Large intestine (tissue), 3 donors: ENCODE data around the gene ADAMTSL5. TPM values are rescaled to one million over a fixed set of nuclear protein-coding genes. Genes with fewer than 3 reads are reported as not detected.
A peak's percentile ranks its signal among the peaks of the same experiment; 100 is the strongest.
"Not testable (repeated sequence)": the region's sequence is repeated elsewhere in the genome, so short reads cannot be mapped to it uniquely, and the experiment has no call there.

ENCODE experiments used
- DNase-seq, 2 donors: peaks; one replicate each; pipeline versions ENCODE4 v3.0.0 to v3.0.0-alpha.2; 2013
- H3K27ac ChIP-seq: one replicate; pipeline ENCODE4 v1.5.1; 2013; ENCODE audit warnings: low read length
- H3K27me3 ChIP-seq: 2 replicates; pipeline ENCODE4 v1.6.1; 2013; ENCODE audit warnings: low read length; ENCODE audit not compliant: control insufficient read depth, insufficient read depth
- H3K36me3 ChIP-seq: 2 replicates; pipeline ENCODE4 v1.6.1; 2013; ENCODE audit warnings: low read length; ENCODE audit not compliant: control insufficient read depth, insufficient read depth
- H3K4me1 ChIP-seq: one replicate; pipeline ENCODE4 v1.6.1; 2013; ENCODE audit warnings: low read length; ENCODE audit not compliant: control insufficient read depth, insufficient read depth
- H3K4me3 ChIP-seq: one replicate; pipeline ENCODE4 v1.5.1; 2013; ENCODE audit warnings: low read length
- H3K9me3 ChIP-seq: one replicate; pipeline ENCODE4 v1.6.1; 2013; ENCODE audit warnings: mild to moderate bottlenecking, low read depth, low read length, moderate library complexity; ENCODE audit not compliant: control insufficient read depth
- WGBS: methylation state at CpG from one replicate; pipeline ENCODE4 v1.1.5; 2013; ENCODE audit warnings: low lambda C conversion rate; ENCODE audit not compliant: insufficient coverage; 5-methylcytosine and 5-hydroxymethylcytosine counted together
- polyA plus RNA-seq: library from polyadenylated mRNA; unstranded; fragments of 120-200 nt; gene quantifications from one replicate; pipeline ENCODE4 v1.2.1, GENCODE V29; 2013

Gene ADAMTSL5
- polyA plus RNA-seq, 1 donor: 24.9 TPM

DNA sequence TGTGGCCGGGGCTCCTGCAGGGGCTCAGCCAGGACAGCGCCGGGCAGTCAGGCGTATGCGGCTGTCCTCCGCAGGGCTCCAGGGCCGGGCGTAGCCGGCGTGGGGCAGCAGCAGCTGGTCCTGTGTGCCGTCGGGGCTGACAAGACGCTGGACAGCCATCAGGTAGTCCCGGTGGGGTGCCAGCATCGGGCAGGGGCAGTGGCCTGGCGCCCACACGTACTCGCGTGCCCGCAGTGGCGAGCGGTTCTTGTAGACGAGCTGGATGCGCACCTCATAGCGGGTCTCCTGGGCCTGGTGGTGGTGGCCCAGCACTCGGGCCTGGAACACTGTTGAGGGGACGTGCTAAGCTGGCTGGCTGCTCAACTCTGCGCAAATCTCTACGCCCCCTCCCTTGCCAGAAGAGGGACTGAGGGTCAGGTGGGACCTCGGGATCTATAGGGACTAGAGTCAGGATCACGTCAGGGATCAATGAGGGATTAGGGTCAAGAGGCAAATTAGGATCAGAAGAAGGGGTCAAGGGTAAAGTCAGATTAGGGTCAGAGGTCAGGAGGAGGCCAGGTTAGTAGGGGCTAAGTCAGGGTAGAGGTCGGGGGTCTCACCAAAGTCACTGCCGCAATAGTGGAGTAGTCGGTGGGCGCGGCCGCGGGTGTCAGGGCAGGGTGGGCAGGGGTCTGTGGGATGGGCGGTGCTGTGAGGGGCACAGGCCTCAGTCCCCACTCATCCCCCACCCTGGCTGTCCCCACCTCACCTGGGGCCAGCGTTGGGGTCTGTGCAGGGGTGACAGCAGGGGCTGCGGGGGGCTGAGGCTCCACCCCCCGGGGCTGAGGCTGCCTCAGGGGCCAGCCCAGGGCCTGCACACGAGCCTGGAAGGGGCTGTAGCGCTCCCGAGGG is 6.6 kb downstream of the ADAMTSL5 start:
- Histone ChIP-seq H3K36me3 (peaks cover 11% of the 10 kb centered on the region), H3K4me1 (peaks cover 50% of the 10 kb centered on the region), H3K27ac (no peak overlapping the region), H3K9me3 (peaks cover 15% of the 10 kb centered on the region), H3K4me3 (no peak overlapping the region), H3K27me3 (peaks cover 8% of the 10 kb centered on the region)
- peak in 1 of 2 donors; percentile 1 for DNase-seq
- WGBS: no CpG with 5 or more reads among the region's 45 CpGs

DNA sequence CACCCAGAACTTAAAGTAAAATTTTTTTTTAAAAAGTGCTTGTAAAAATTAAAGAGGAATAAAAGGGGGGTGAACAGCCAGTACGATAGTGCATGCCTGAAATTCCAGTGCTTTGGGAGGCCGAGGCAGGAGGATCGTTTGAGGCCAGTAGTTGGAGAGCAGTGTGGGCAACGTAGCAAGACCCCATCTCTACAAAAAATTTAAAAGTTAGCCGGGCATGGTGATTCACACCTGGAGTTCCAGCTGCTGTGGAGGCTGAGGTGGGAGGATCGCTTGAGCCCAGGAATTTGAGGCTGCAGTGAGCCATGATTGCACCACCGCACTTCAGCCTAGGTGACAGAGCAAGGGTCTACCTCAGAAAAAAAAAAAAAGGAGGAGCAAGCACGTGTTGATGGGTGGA is 7.8 kb downstream of the ADAMTSL5 start:
- H3K36me3 ChIP-seq: peaks cover 11% of the 10 kb centered on the region
- H3K4me3 ChIP-seq: no peak overlapping the region
- no peak overlapping the region for H3K27ac ChIP-seq
- peaks cover 43% of the 10 kb centered on the region for H3K4me1 ChIP-seq
- peaks cover 8% of the 10 kb centered on the region for H3K27me3 ChIP-seq
- H3K9me3 ChIP-seq: peaks cover 22% of the 10 kb centered on the region
- no peak for DNase-seq
- whole genome bisulfite sequencing: 93% methylated on average over 3 of the region's 8 CpGs

DNA sequence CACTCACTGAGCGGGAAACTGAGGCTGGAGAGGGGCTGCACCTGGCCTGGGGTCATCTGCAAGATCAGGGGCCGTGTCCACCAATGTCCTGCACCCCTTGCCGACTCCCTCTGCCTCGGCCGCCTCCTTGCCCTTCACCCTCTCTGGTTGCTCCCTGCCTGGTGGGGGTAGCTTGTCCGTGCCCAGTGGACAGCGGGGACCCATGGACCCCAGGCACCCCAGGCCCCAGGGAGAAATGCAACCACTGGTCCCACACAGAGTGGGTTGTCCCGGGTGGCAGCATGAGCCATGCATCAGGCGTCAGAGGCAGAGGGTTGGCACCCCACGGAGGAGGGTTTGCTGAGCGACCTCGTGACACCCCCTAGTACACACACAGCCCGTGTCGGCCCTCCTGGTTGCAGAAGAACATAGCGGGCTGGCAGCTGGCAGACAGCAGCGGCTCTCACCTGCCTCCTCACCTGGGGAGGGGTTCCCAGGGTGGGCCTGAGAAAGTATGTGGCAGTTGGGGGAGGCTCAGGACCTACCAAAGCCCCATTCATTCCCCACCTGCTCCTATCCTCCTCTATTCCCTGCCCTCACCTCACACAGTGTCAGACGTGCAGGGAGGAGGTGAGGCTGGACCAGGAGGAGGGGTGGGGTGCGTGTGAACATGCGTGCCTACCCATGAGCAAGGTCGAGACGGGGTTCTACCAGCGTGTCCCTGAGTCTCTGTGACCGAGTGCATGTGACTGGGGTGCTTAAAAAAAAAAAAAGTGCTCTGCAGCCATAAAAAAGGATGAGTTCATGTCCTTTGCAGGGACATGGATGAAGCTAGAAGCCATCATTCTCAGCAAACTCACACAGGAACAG is 8.7 kb downstream of the ADAMTSL5 start:
- no CpG with 5 or more reads among the region's 23 CpGs for WGBS
- Histone ChIP-seq H3K4me1 (peaks cover 38% of the 10 kb centered on the region), H3K27me3 (peaks cover 8% of the 10 kb centered on the region)

DNA sequence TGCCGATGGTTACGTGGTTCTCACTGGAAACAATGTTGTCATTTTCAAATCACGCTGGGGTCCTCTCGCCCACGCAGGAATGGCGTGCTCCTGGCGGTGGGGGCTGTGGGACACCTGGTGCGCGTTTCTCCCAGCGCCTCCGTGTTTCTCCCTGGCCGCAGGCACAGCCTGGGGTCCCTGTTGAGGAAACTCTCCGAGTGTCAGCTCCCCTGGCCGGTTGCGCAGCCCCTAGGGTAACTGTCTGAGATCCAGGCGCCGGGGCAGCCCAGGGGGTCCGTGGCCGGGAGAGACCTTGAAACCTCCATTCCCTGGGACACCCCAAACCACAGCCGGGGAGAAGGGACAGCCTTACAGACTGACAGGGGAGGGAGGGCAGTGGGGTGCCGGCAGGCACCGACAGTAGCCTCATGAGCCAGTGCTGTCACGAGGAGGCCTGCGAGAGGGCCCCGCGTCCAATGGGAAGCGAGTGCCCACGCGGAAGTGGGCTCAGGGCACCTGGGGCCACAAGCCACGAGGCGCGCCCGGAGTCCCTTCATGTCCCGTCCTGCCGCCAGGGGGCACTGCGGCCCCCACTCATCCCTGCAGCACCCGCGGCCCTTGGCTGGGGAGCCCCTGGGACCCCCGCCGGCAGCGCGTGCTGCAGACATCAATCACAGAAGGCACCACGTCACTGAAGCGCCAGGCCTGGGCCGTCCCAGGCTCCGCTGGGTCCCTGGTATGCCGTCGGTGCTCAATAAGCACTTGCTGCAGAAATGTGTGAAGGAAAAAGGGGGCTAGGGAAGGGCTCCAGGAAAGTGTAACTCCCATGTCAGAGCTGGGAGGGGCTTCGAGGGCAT is 9.5 kb downstream of the ADAMTSL5 start:
- H3K27me3 ChIP-seq: peaks cover 8% of the 10 kb centered on the region
- H3K27ac ChIP-seq: peak overlapping the region; percentile 53
- WGBS: no CpG with 5 or more reads among the region's 49 CpGs
- peaks cover 11% of the 10 kb centered on the region for H3K36me3 ChIP-seq
- H3K4me1 ChIP-seq: peaks cover 35% of the 10 kb centered on the region
- peak; percentile 78 to 84 for DNase-seq
- H3K9me3 ChIP-seq: peaks cover 27% of the 10 kb centered on the region
- peak overlapping the region; percentile 41 for H3K4me3 ChIP-seq

More for the DNA sequence above, 8.7 kb downstream of the ADAMTSL5 start:
- H3K36me3 ChIP-seq: peaks cover 11% of the 10 kb centered on the region
- peak in 1 of 2 donors; percentile 54 for DNase-seq
- H3K4me3 ChIP-seq: no peak overlapping the region
- peak overlapping the region; percentile 12 for H3K27ac ChIP-seq
- peaks cover 29% of the 10 kb centered on the region for H3K9me3 ChIP-seq

DNA sequence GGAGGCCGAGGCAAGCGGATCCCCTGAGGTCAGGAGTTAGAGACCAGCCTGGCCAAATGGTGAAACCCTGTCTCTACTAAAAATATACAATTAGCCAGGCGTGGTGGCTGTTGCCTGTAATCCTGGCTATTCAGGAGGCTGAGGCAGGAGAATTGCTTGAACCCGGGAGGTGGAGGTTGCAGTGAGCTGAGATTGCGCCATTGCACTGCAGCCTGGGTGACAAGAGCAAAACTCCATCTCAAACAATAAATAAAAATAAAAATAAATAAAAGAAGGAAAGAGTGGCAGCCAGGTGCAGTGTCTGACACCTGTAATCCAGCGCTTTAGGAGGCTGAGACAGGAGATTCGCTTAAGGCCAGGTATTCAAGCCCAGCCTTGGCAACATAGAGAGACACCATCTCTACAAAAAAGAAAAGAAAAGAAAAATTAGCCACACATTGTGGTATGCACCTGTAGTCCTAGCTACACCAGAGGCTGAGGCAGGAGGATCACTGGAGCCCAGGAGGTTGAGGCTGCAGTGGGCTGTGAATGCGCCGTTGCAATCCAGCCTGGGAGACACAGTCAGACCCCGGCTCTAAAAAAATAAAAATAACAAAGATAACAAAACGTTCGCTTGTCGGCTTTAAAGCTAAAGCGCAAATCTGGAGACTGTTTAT is 10.3 kb downstream of the ADAMTSL5 start:
- peaks cover 14% of the 10 kb centered on the region for H3K36me3 ChIP-seq
- peaks cover 8% of the 10 kb centered on the region for H3K27me3 ChIP-seq
- 32% methylated on average over 5 of the region's 14 CpGs for WGBS
- peak overlapping the region; percentile 53 for H3K27ac ChIP-seq
- peaks cover 41% of the 10 kb centered on the region for H3K4me1 ChIP-seq
- H3K9me3 ChIP-seq: peaks cover 25% of the 10 kb centered on the region
- peak overlapping the region; percentile 41 for H3K4me3 ChIP-seq
- DNase-seq: no peak

DNA sequence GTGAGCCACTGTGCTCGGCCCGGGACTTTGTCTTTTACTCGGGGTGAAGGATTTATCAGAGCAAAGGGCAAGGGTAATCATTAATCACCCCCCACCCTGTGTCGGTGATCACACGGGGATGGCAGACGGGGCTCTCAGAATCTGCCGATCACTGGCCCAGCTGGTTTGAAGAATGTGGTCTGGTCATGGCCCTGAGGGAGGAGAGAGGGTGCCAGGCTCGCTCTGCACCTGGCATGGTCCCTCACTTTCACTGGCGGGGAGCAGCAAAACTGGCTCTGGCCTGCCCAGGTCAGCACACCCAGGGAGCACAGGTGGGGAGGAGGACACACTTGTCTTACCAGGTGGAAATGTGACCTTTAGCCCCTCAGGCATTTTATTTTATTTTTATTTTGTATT is 11.6 kb downstream of the ADAMTSL5 start:
- peak overlapping the region; percentile 77 for H3K27ac ChIP-seq
- no peak overlapping the region for H3K4me3 ChIP-seq
- peaks cover 48% of the 10 kb centered on the region for H3K4me1 ChIP-seq
- H3K9me3 ChIP-seq: peaks cover 29% of the 10 kb centered on the region
- no CpG with 5 or more reads among the region's 9 CpGs for WGBS
- peak; percentile 80 to 92 for DNase-seq
- peaks cover 8% of the 10 kb centered on the region for H3K27me3 ChIP-seq
- peaks cover 18% of the 10 kb centered on the region for H3K36me3 ChIP-seq

DNA sequence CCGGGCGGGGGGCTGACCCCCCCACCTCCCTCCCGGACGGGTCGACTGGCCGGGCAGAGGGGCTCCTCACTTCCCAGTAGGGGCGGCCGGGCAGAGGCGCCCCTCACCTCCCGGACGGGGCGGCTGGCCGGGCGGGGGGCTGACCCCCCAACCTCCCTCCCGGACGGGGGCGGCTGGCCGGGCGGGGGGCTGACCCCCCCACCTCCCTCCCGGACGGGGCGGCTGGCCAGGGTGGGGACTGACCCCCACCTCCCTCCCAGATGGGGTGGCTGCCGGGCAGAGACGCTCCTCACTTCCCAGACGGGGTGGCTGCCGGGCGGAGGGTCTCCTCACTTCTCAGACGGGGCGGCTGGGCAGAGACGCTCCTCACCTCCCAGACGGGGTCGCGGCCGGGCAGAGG is 13.6 kb downstream of the ADAMTSL5 start:
- not testable (repeated sequence) for DNase-seq, H3K27ac ChIP-seq, H3K4me3 ChIP-seq, H3K27me3 ChIP-seq
- Histone ChIP-seq H3K36me3 (peaks cover 11% of the 10 kb centered on the region), H3K9me3 (peaks cover 34% of the 10 kb centered on the region), H3K4me1 (peaks cover 63% of the 10 kb centered on the region)
- WGBS: no CpG with 5 or more reads among the region's 34 CpGs

DNA sequence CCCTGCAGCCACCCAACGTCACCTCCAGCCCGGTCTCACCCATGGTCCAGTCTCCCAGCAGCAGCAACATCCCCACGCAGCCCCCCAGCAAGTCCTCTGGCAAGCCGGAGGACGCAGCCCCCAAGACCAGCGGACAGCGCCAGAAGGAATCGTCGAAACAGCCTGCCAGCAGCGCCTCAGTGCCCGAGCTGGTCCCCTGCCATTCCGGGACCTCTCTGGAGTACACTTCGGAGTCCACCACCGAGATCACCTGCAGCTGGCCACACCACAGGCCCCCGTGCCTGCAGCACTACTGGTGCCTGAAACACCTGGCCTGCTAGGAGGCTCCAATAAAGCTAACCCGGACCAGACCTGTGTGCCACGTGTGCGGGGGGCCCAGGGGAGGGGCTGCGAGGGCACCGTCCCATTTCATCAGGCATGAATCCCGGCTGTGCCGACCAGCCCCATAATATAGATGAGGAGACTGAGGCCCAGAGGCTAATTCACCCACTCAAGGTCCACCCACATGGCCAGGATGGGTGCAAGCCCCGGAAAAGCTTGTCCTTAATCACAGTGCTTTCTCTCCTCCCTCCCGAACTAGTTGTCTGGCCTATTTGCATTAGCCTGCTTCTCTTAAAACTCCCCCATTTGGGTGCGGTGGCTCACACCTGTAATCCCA is 15.1 kb downstream of the ADAMTSL5 start:
- WGBS: no CpG with 5 or more reads among the region's 25 CpGs
- Histone ChIP-seq H3K4me1 (peaks cover 63% of the 10 kb centered on the region), H3K27me3 (no peaks in the 10 kb centered on the region), H3K27ac (peak overlapping the region; percentile 17), H3K9me3 (peaks cover 34% of the 10 kb centered on the region), H3K4me3 (no peak overlapping the region), H3K36me3 (peaks cover 11% of the 10 kb centered on the region)
- no peak for DNase-seq
